KMS-11 (cell line): ENCODE data around the gene SPCS1.

Experiments used
- H2AFZ ChIP-seq: fragments of 200-600 bp; sonication (generic); 2 replicates; pipeline ENCODE4 v1.6.1; 2016; ENCODE audit warnings: antibody characterized with exemption, mixed run types, low read depth
- H3K27ac ChIP-seq: fragments of 200-600 bp; sonication (generic); 2 replicates; pipeline ENCODE4 v1.6.1; 2016; ENCODE audit warnings: mild to moderate bottlenecking, mixed run types
- H3K27me3 ChIP-seq: fragments of 200-600 bp; sonication (generic); 2 replicates; pipeline ENCODE4 v1.6.1; 2017; ENCODE audit warnings: mild to moderate bottlenecking, low read depth, mixed run types, moderate library complexity; ENCODE audit not compliant: insufficient read depth
- H3K36me3 ChIP-seq: fragments of 200-600 bp; sonication (generic); 2 replicates; pipeline ENCODE4 v1.6.1; 2017; ENCODE audit warnings: mild to moderate bottlenecking, mixed run types; ENCODE audit not compliant: insufficient read depth
- H3K4me1 ChIP-seq: fragments of 200-600 bp; sonication (generic); 2 replicates; pipeline ENCODE4 v1.6.1; 2016; ENCODE audit warnings: mild to moderate bottlenecking, low read depth, mixed run types; ENCODE audit not compliant: poor library complexity, severe bottlenecking
- H3K4me2 ChIP-seq: fragments of 200-600 bp; sonication (generic); 2 replicates; pipeline ENCODE4 v1.7.0; 2016; ENCODE audit warnings: mild to moderate bottlenecking, mixed run types
- H3K4me3 ChIP-seq: fragments of 200-600 bp; sonication (generic); IDR thresholded peaks from 2 replicates; pipeline ENCODE4 v1.6.1; 2017; ENCODE audit warnings: low read depth, low read length, mixed read lengths; ENCODE audit not compliant: insufficient read depth
- H3K79me2 ChIP-seq: fragments of 200-600 bp; sonication (generic); 2 replicates; pipeline ENCODE4 v1.6.1; 2016; ENCODE audit warnings: low read depth, mixed run types; ENCODE audit not compliant: insufficient read depth
- H3K9ac ChIP-seq: fragments of 200-600 bp; sonication (generic); 2 replicates; pipeline ENCODE4 v1.6.1; 2016; ENCODE audit warnings: mild to moderate bottlenecking, mixed run types
- H4K20me1 ChIP-seq: fragments of 200-600 bp; sonication (generic); 2 replicates; pipeline ENCODE4 v1.6.1; 2016; ENCODE audit warnings: mild to moderate bottlenecking, mixed run types; ENCODE audit not compliant: insufficient read depth
- TF ChIP-seq, protein P1 (sequence below): fragments of 200-600 bp; sonication (generic); conservative IDR thresholded peaks from 2 replicates; pipeline ENCODE4 v1.6.1; 2017; ENCODE audit warnings: low read depth, mild to moderate bottlenecking, antibody characterized with exemption, low read length, moderate library complexity, mixed read lengths

Gene SPCS1

DNA sequence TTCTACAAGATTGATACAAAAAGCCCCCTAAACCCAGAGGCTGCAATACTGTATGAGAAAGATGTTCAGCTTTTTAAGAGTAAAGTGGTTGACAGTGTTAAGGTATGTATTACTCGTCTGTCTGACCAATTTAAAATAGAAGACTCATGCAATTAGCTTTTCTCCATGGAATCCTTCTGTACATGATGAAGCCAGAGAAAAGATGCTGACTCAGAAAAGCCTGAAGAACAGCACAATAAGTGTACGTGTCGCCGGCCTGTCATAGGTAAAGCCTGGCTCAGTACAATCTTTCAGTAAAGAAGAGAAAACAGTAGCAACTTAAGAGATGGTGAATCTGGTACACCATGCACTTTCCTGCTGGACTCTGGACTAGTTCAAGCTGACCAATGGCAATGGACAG lies 48.5 kb downstream of the SPCS1 start:
- no peak overlapping the region for H3K9ac ChIP-seq
- H3K4me1 ChIP-seq: peaks cover 4% of the 10 kb centered on the region
- H3K27me3 ChIP-seq: no peaks in the 10 kb centered on the region
- H2AFZ ChIP-seq: no peak overlapping the region
- H3K27ac ChIP-seq: no peak overlapping the region
- TF ChIP-seq, protein P1, sequence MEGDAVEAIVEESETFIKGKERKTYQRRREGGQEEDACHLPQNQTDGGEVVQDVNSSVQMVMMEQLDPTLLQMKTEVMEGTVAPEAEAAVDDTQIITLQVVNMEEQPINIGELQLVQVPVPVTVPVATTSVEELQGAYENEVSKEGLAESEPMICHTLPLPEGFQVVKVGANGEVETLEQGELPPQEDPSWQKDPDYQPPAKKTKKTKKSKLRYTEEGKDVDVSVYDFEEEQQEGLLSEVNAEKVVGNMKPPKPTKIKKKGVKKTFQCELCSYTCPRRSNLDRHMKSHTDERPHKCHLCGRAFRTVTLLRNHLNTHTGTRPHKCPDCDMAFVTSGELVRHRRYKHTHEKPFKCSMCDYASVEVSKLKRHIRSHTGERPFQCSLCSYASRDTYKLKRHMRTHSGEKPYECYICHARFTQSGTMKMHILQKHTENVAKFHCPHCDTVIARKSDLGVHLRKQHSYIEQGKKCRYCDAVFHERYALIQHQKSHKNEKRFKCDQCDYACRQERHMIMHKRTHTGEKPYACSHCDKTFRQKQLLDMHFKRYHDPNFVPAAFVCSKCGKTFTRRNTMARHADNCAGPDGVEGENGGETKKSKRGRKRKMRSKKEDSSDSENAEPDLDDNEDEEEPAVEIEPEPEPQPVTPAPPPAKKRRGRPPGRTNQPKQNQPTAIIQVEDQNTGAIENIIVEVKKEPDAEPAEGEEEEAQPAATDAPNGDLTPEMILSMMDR: no peak
- H4K20me1 ChIP-seq: no peaks in the 10 kb centered on the region
- no peak overlapping the region for H3K4me2 ChIP-seq
- no peaks in the 10 kb centered on the region for H3K36me3 ChIP-seq
- H3K79me2 ChIP-seq: no peaks in the 10 kb centered on the region
- no peak overlapping the region for H3K4me3 ChIP-seq

DNA sequence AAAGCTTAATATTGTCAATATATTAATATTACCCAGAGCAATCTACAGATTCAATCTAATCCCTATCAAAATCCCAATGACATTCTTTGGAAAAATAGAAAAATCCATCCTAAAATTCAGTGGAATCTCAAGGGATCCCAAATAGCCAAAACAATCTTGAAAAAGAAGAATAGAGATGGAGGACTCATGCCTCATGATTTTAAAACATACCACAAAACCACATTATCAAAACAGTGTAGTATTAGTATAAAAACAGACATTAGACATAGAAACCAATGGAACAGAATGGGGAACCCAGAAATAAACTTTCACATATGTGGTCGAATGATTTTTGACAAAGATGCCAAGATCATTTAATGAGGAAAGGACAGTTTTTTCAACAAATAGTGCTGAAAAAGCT lies 50.2 kb downstream of the SPCS1 start:
- H3K79me2 ChIP-seq: no peaks in the 10 kb centered on the region
- H3K4me3 ChIP-seq: no peak overlapping the region
- no peak overlapping the region for H3K27ac ChIP-seq
- H3K36me3 ChIP-seq: no peaks in the 10 kb centered on the region
- no peaks in the 10 kb centered on the region for H3K27me3 ChIP-seq
- H2AFZ ChIP-seq: no peak overlapping the region
- no peak overlapping the region for H3K4me2 ChIP-seq
- peaks cover 4% of the 10 kb centered on the region for H3K4me1 ChIP-seq
- H3K9ac ChIP-seq: no peak overlapping the region
- H4K20me1 ChIP-seq: no peaks in the 10 kb centered on the region
- TF ChIP-seq, protein P1: no peak
